ENCODE data around the gene FBXW5. TPM values are rescaled to one million over a fixed set of nuclear protein-coding genes. Genes with fewer than 3 reads are reported as not detected.

FBXW5 gene
- total and polyA plus RNA-seq, 2 donors (not counting 3 experiments of a cell fraction or from before 2014, with no cell fraction given): 97.3 to 151 TPM

- no peaks in the 10 kb centered on the region for H3K4me1 ChIP-seq (ENCODE audit: control insufficient read depth, extremely low read depth, insufficient read depth, low read length)
- H3K9ac ChIP-seq (replicated peaks; ENCODE audit: extremely low read depth, insufficient read depth, low read length): no peak overlapping the region
- H3K27ac ChIP-seq (ENCODE audit: insufficient read depth, low read depth, low read length): no peak overlapping the region
- no peaks in the 10 kb centered on the region for H3K27me3 ChIP-seq (ENCODE audit: control insufficient read depth in 2 of 2, insufficient read depth in 2 of 2, low read length in 2 of 2)
- dilution Hi-C loops (cut with MboI; ENCODE audit: extremely low pct_ligation_motif_present, low sequenced_read_pairs): loop anchor here (25.0 kb wide), 1 partner anchor 130 kb away; the partner anchor contains the start of gene RABL6
- H3K4me3 ChIP-seq (replicated peaks in 1 of 3; ENCODE audit: insufficient read depth in 1 of 3, low read depth in 1 of 3, low read length in 3 of 3): no peak overlapping the region
- TF ChIP-seq EZH2 (IDR thresholded peaks at IDR 0.05; ENCODE audit: borderline replicate concordance, low read depth, low read length, severe bottlenecking): no peak
- no peak for TF ChIP-seq MAX (IDR thresholded peaks at IDR 0.05; ENCODE audit: insufficient read depth, insufficient read length)
- TF ChIP-seq FOS (IDR thresholded peaks at IDR 0.05; ENCODE audit: borderline replicate concordance, insufficient read depth, low read length): no peak
- TF ChIP-seq, protein P1, sequence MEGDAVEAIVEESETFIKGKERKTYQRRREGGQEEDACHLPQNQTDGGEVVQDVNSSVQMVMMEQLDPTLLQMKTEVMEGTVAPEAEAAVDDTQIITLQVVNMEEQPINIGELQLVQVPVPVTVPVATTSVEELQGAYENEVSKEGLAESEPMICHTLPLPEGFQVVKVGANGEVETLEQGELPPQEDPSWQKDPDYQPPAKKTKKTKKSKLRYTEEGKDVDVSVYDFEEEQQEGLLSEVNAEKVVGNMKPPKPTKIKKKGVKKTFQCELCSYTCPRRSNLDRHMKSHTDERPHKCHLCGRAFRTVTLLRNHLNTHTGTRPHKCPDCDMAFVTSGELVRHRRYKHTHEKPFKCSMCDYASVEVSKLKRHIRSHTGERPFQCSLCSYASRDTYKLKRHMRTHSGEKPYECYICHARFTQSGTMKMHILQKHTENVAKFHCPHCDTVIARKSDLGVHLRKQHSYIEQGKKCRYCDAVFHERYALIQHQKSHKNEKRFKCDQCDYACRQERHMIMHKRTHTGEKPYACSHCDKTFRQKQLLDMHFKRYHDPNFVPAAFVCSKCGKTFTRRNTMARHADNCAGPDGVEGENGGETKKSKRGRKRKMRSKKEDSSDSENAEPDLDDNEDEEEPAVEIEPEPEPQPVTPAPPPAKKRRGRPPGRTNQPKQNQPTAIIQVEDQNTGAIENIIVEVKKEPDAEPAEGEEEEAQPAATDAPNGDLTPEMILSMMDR (IDR thresholded peaks at IDR 0.05; ENCODE audit: extremely low read depth in 1 of 2, insufficient read depth in 1 of 2, low read depth in 1 of 2, low read length in 2 of 2): no peak
- BruUV-seq (replicated peaks): TSS peak; percentile 24
- no peaks in the 10 kb centered on the region for H3K9me1 ChIP-seq (replicated peaks; ENCODE audit: control insufficient read depth, extremely low read depth, insufficient read depth, low read length)
- DNase-seq (ENCODE audit: low read depth, low spot score) (no peak), FAIRE-seq (no peak)
- peaks cover 26% of the 10 kb centered on the region for H3K79me2 ChIP-seq (ENCODE audit: control insufficient read depth, insufficient read depth, low read length)
- H3K36me3 ChIP-seq (ENCODE audit: control insufficient read depth in 2 of 2, extremely low read depth in 1 of 2, insufficient read depth in 2 of 2, low read length in 2 of 2): peaks cover 2 to 30% of the 10 kb centered on the region in 2 experiments
- H3K9me3 ChIP-seq (replicated peaks; ENCODE audit: control insufficient read depth, insufficient read depth, low read length): no peaks in the 10 kb centered on the region
- CTCF ChIA-PET: interaction anchor here (1.0 kb wide), 1 partner anchor 87 kb away, joined by 3 read pairs; no protein-coding TSS in a partner anchor
- no peaks in the 10 kb centered on the region for H4K20me1 ChIP-seq (replicated peaks; ENCODE audit: control insufficient read depth, extremely low read depth, insufficient read depth, low read length)
- H2AFZ ChIP-seq (ENCODE audit: low read depth, low read length): no peak overlapping the region
- POLR2A ChIA-PET: no interaction called here
- intact Hi-C loops (cut with micrococcal nuclease): loop anchor here (5.0 kb wide), 1 partner anchor 55 kb away; the partner anchor contains the start of gene TRAF2
- H3K4me2 ChIP-seq (ENCODE audit: insufficient read depth, low read length): no peak overlapping the region
These were observed 2.2 kb downstream of the FBXW5 start for GRCh38 chr9:136942112-136942880.

Measured in endothelial cell of umbilical vein (primary cell).